CD4-positive, alpha-beta T cell treated with Interleukin-6 for 4 hours (primary cell): Measurements from ENCODE around the gene BICDL2.

Experiments
- DNase-seq: peaks from one replicate; pipeline ENCODE4 v3.0.0-alpha.2; 2020; ENCODE audit warnings: mixed read lengths

The BICDL2 gene

GRCh38 chr16:3046641-3047386 is 10.1 kb upstream of the BICDL2 start:
- DNase-seq, result no peak

- no peak for DNase-seq
Measured at GRCh38 chr16:3045758-3046640, 9.3 kb upstream of the BICDL2 start, which contains the start of gene MMP25. Gene MMP25 (plus strand): TSS chr16:3046561. CDS start chr16:3046918, 357 bp downstream.

GRCh38 chr16:3044708-3045107 is 8.0 kb upstream of the BICDL2 start:
- DNase-seq, result no peak

- DNase-seq, result no peak
Measured at GRCh38 chr16:3042376-3042775, 5.6 kb upstream of the BICDL2 start.

- no peak for DNase-seq
Measured at GRCh38 chr16:3038896-3039295, 2.2 kb upstream of the BICDL2 start.

- no peak for DNase-seq
Measured at GRCh38 chr16:3038256-3038655, 1.5 kb upstream of the BICDL2 start.

DNA sequence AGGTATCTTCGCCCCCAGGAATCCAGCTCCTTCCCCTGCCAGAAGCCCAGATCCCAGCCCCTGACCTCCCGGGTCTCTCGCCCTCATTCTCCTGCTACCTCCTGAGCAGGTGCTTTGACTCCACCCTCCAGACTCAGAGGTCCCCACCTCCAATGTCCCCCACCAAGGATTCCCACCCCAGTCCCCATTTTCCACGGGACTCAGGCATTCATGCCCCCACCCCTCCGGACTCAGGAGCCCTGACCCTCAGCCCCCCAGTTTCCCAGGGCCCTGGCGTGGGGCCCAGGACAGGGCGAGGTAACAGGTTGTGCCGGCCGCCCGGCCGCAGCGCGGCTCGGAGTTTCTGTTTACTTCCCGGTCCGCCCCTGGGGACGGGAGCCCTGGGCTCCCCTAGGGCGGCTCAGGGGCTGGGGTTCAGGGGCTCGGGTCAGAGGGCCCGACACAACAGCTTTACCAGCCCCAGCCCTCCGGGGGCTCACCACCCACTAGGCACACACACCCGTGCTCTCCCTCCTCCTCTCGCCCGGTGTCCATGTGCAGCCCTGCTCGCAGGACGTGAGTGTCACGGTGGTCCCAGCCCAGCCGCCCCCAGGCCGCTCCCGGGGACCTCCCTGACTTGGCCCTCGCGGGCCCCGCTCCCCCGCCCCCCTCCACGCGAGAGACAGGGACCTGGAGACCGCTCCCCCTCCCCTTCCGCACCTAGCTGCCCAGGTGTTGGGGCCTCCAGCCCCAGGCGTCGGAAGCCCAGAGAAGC is 595 bp downstream of the BICDL2 start:
- DNase-seq, result no peak

- no peak for DNase-seq
Measured at GRCh38 chr16:3035289-3035971, 1.3 kb downstream of the BICDL2 start.

DNA sequence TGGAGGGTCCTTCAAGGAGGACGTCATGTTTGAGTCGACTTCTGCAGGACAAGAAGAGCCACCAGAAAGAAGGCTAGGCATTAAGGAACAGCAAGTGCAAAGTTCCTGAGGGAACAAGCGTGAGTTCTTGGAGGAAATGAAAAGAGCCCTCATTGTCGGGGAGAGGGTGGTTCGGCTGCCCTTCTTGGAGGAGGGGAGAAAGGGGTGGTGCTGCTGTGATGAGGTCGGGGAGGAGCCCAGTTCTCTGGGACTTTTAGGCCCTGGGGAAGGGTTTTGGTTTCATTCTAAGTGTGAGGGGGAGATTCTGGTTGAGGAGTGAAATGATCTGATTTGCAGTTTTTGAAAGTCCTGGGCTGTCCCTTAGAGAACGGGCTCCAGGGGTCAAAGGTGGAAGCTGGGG is 4.1 kb downstream of the BICDL2 start:
- no peak for DNase-seq

- no peak for DNase-seq
Measured at GRCh38 chr16:3030222-3031212, 6.2 kb downstream of the BICDL2 start.

- DNase-seq, result peak; percentile 53
Measured at GRCh38 chr16:3029491-3030221, 7.1 kb downstream of the BICDL2 start.

- no peak for DNase-seq
Measured at GRCh38 chr16:3028716-3029319, 7.9 kb downstream of the BICDL2 start.

DNA sequence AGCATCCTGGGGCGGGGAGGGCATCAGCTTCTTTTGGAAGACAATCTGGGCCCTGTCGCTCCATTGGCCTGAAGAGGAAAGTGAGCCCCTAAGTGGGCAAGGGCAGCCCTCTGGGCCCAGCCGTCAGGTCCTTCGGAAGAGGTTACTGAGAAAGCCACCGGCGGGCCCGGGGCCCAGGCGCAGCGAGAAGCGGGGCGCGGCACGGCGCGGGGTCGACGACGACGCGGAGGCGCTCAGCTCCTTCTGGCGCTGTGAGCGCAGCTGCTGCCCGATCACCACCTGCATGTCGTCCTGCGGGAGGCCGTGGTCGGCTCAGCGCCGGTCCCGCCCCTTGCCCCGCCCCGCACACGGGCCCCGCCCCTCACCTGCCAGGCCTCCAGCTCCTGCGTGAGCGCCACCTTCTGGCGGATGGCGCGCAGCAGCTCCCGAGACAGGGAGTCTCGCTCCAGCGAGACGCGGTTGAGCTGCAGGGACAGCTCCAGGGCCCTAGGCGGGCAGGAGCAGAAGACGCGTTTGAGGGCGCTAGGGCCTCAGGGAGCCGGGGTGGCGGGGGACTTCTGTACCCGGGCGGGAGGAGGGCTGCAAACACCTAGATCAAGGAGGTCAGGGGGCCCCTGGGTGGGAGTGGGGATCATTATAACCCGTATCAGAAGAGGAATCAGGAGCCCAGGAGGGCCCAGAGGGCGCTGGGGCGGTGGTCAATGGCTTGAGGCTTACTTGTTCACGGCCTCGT is 8.6 kb downstream of the BICDL2 start:
- DNase-seq, result peak; percentile 94

DNA sequence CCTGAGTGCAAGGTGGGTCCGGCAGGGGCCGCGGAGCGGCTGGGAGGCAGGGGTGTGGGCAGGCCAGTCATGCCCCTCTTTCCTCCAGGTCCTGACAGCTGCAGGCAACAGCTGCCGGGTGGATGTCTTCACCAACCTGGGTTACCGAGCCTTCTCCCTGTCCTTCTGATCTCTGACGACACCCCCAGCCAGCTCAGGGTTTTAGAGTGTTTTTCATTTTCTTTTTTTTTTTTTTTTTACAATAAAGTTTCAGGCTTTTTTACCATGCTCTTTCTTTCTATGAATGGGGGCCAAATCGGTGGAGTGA is 9.3 kb downstream of the BICDL2 start:
- no peak for DNase-seq

DNA sequence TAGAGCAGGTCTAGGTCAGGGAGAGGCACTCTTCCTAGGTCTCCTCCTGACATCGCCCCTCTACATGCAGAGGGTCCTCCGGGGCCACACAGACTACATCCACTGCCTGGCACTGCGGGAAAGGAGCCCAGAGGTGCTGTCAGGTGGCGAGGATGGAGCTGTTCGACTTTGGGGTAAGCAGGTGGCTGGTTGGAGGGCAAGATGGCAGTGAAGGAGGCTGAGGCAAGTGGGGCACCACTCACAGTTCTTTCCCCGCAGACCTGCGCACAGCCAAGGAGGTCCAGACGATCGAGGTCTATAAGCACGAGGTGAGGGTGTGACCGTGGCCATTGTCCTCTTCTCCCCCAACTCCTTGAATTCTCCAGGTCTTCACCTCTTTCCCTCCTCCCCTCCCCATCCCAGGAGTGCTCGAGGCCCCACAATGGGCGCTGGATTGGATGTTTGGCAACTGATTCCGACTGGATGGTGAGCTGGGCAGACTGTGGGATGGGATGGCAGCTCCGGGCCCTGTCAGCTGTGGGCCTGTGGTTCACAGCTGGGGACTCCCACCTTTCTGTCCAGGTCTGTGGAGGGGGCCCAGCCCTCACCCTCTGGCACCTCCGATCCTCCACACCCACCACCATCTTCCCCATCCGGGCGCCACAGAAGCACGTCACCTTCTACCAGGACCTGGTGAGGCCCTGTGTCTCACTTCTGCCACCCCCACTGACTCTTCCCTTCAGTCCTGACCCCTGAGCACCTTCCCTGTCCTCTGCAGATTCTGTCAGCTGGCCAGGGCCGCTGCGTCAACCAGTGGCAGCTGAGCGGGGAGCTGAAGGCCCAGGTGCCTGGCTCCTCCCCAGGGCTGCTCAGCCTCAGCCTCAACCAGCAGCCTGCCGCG is 9.9 kb downstream of the BICDL2 start:
- DNase-seq, result no peak

- no peak for DNase-seq
Measured at GRCh38 chr16:3026003-3026378, 10.8 kb downstream of the BICDL2 start.

- no peak for DNase-seq
Measured at GRCh38 chr16:3025032-3026002, 11.4 kb downstream of the BICDL2 start.
